Thyroid gland (tissue), 4 donors: ENCODE data around the gene NIPAL1. TPM values are rescaled to one million over a fixed set of nuclear protein-coding genes. Genes with fewer than 3 reads are reported as not detected.
A peak's percentile ranks its signal among the peaks of the same experiment; 100 is the strongest.

Experiments used
- DNase-seq, 2 donors: peaks; one replicate each; pipeline ENCODE4 v3.0.0-alpha.2; 2019
- H3K27ac ChIP-seq, 3 donors: fragments of 200-600 bp; sonication (generic); 1 replicate in 2 of 3; 2 replicates in 1 of 3; pipeline ENCODE4 v1.5.1; 2016 to 2019; ENCODE audit warnings: mild to moderate bottlenecking in 1 of 3, moderate library complexity in 1 of 3
- H3K27me3 ChIP-seq: fragments of 200-600 bp; sonication (generic); one replicate; pipeline ENCODE4 v1.5.1; 2019
- H3K36me3 ChIP-seq, 2 donors: fragments of 200-600 bp; sonication (generic); one replicate each; pipeline ENCODE4 v1.5.1; 2016 to 2019
- H3K4me1 ChIP-seq, 2 donors: fragments of 200-600 bp; sonication (generic); one replicate each; pipeline ENCODE4 v1.5.1; 2017 to 2019
- H3K4me3 ChIP-seq, 3 donors: fragments of 200-600 bp; sonication (generic); replicated peaks in 1 of 3; 1 replicate in 2 of 3; 2 replicates in 1 of 3; pipeline ENCODE4 v1.5.1; 2016; ENCODE audit warnings: mild to moderate bottlenecking in 1 of 3
- H3K9me3 ChIP-seq: fragments of 200-600 bp; sonication (generic); one replicate; pipeline ENCODE4 v1.5.1; 2017
- CTCF ChIP-seq, 6 experiments: fragments of 200-600 bp in 3 of 6; fragments of 450-650 bp in 3 of 6; sonication (generic) in 3 of 6; IDR thresholded peaks; one replicate each; pipeline ENCODE4 v1.5.1; 2016 to 2019; ENCODE audit warnings: antibody characterized with exemption in 6 of 6, mild to moderate bottlenecking in 2 of 6, inconsistent platforms in 1 of 6, moderate library complexity in 1 of 6
- POLR2A ChIP-seq, 2 donors: fragments of 450-650 bp; IDR thresholded peaks; one replicate each; pipeline ENCODE4 v1.6.1; 2017; ENCODE audit warnings: antibody characterized with exemption in 2 of 2, mild to moderate bottlenecking in 2 of 2, moderate library complexity in 1 of 2
- WGBS, 2 donors: methylation state at CpG; one replicate each; pipeline ENCODE4 v1.1.5; 2017; 5-methylcytosine and 5-hydroxymethylcytosine counted together
- intact Hi-C: fragments of 100-400 bp; cut with DNase I; formaldehyde crosslinking; loops from one replicate; pipeline ENCODE4 v1.15.1; 2023
- total RNA-seq, 4 donors: library from RNA; depleted of rRNA; stranded (reverse); fragments of >200 nt; gene quantifications; one replicate each; pipeline ENCODE4 v1.2.3, GENCODE V29; 2016

NIPAL1 gene
- total RNA-seq, 4 donors from 2014 or later = 3.5 to 10.1 (median 3.7) TPM

GRCh38 chr4:48024522-48024921 is 8.0 kb downstream of the NIPAL1 start:
- no peak for DNase-seq
- intact Hi-C loops = no loop called here
- WGBS, 2 donors = 67 to 74% methylated on average over 4 of the region's 4 CpGs
- TF ChIP-seq POLR2A (IDR thresholded peaks at IDR 0.05) (no peak), CTCF (IDR thresholded peaks at IDR 0.05) (no peak)
- no peaks in the 10 kb centered on the region for H3K27me3 ChIP-seq
- H3K9me3 ChIP-seq = no peaks in the 10 kb centered on the region
- peaks cover 0 to 6% of the 10 kb centered on the region in 2 donors for H3K4me1 ChIP-seq
- H3K36me3 ChIP-seq = no peaks in the 10 kb centered on the region
- no peak overlapping the region for H3K4me3 ChIP-seq
- peak overlapping the region in 1 of 3 donors; percentile 17 for H3K27ac ChIP-seq

GRCh38 chr4:48025005-48025404 is 8.4 kb downstream of the NIPAL1 start:
- intact Hi-C loops = no loop called here
- peak overlapping the region in 1 of 3 donors; percentile 17 for H3K27ac ChIP-seq
- 22 to 29% methylated on average over 2 of the region's 2 CpGs for WGBS, 2 donors
- H3K36me3 ChIP-seq = no peaks in the 10 kb centered on the region
- no peaks in the 10 kb centered on the region for H3K27me3 ChIP-seq
- H3K9me3 ChIP-seq = no peaks in the 10 kb centered on the region
- peaks cover 0 to 6% of the 10 kb centered on the region in 2 donors for H3K4me1 ChIP-seq
- peak in 1 of 2 donors; percentile 28 for DNase-seq
- no peak overlapping the region for H3K4me3 ChIP-seq
- TF ChIP-seq POLR2A (IDR thresholded peaks at IDR 0.05) (no peak), CTCF (IDR thresholded peaks at IDR 0.05) (no peak)

GRCh38 chr4:48027653-48028052 is 11.1 kb downstream of the NIPAL1 start:
- Histone ChIP-seq H3K4me3 (no peak overlapping the region), H3K4me1 (peaks cover under 1 to 6% of the 10 kb centered on the region in 2 donors), H3K9me3 (no peaks in the 10 kb centered on the region), H3K36me3 (no peaks in the 10 kb centered on the region), H3K27me3 (no peaks in the 10 kb centered on the region), H3K27ac (no peak overlapping the region)
- no peak for DNase-seq
- intact Hi-C loops = no loop called here
- TF ChIP-seq CTCF (IDR thresholded peaks at IDR 0.05) (no peak), POLR2A (IDR thresholded peaks at IDR 0.05) (no peak)

- no peak for DNase-seq
- Histone ChIP-seq H3K36me3 (no peaks in the 10 kb centered on the region), H3K27me3 (no peaks in the 10 kb centered on the region), H3K4me1 (peaks cover 4 to 6% of the 10 kb centered on the region in 2 donors), H3K27ac (no peak overlapping the region), H3K4me3 (no peak overlapping the region), H3K9me3 (no peaks in the 10 kb centered on the region)
- WGBS, 2 donors = 37 to 76% methylated on average over 2 of the region's 2 CpGs
- intact Hi-C loops = no loop called here
- TF ChIP-seq CTCF (IDR thresholded peaks at IDR 0.05) (no peak), POLR2A (IDR thresholded peaks at IDR 0.05) (no peak)
Observed at GRCh38 chr4:48028696-48029095, 12.1 kb downstream of the NIPAL1 start.

- no peak for DNase-seq
Observed at GRCh38 chr4:48030470-48030869, 13.9 kb downstream of the NIPAL1 start.

More at GRCh38 chr4:48030470-48030869, 13.9 kb downstream of the NIPAL1 start:
- H3K9me3 ChIP-seq = no peaks in the 10 kb centered on the region
- H3K27me3 ChIP-seq = no peaks in the 10 kb centered on the region
- no peak overlapping the region for H3K27ac ChIP-seq
- peaks cover 0 to 4% of the 10 kb centered on the region in 2 donors for H3K4me1 ChIP-seq
- TF ChIP-seq CTCF (IDR thresholded peaks at IDR 0.05) (no peak), POLR2A (IDR thresholded peaks at IDR 0.05) (no peak)
- intact Hi-C loops = no loop called here
- WGBS, 2 donors = 77 to 84% methylated on average over 3 of the region's 3 CpGs
- no peak overlapping the region for H3K4me3 ChIP-seq
- H3K36me3 ChIP-seq = no peaks in the 10 kb centered on the region
